Erythroblast (primary cell): ENCODE measurements around the gene PRKCE.

Experiments used
- DNase-seq, 2 experiments: peaks; one replicate each; lab custom pipeline; 2025; lab: John Stamatoyannopoulos, UW
- GATA1 ChIP-seq: IDR thresholded peaks from 2 replicates; pipeline ENCODE4 v1.6.1; 2011; ENCODE audit warnings: low read depth, mild to moderate bottlenecking, control low read depth, low read length, moderate library complexity
- POLR2A ChIP-seq: IDR thresholded peaks from 2 replicates; pipeline ENCODE4 v1.6.1; 2011; ENCODE audit warnings: mild to moderate bottlenecking, low read length

Gene PRKCE

GRCh38 chr2:46136481-46136880, 485.0 kb downstream of the PRKCE start:
- TF ChIP-seq GATA1, result no peak
- TF ChIP-seq POLR2A, result no peak
- no peak for DNase-seq

GRCh38 chr2:46136953-46137352, 485.5 kb downstream of the PRKCE start:
- no peak for TF ChIP-seq GATA1
- no peak for TF ChIP-seq POLR2A
- peak in 1 of 2 experiments; percentile 6 for DNase-seq

GRCh38 chr2:46142546-46143428, 491.3 kb downstream of the PRKCE start:
- no peak for DNase-seq
- TF ChIP-seq GATA1 (no peak), POLR2A (no peak)

GRCh38 chr2:46143429-46144132, 492.1 kb downstream of the PRKCE start:
- TF ChIP-seq GATA1 (no peak), POLR2A (no peak)
- no peak for DNase-seq

GRCh38 chr2:46144133-46144800, 492.8 kb downstream of the PRKCE start:
- TF ChIP-seq GATA1 (no peak), POLR2A (no peak)
- no peak for DNase-seq

GRCh38 chr2:46145017-46145416, 493.5 kb downstream of the PRKCE start:
- no peak for TF ChIP-seq POLR2A
- DNase-seq, result no peak

GRCh38 chr2:46145840-46146239, 494.4 kb downstream of the PRKCE start:
- no peak for DNase-seq
- no peak for TF ChIP-seq GATA1
- no peak for TF ChIP-seq POLR2A

- DNase-seq, result no peak
Measured at GRCh38 chr2:46146866-46147502, 495.5 kb downstream of the PRKCE start.

GRCh38 chr2:46147626-46148368, 496.3 kb downstream of the PRKCE start:
- DNase-seq, result no peak
- TF ChIP-seq POLR2A (no peak), GATA1 (no peak)

More at GRCh38 chr2:46146866-46147502, 495.5 kb downstream of the PRKCE start:
- no peak for TF ChIP-seq POLR2A
- no peak for TF ChIP-seq GATA1

GRCh38 chr2:46148369-46148736, 496.9 kb downstream of the PRKCE start:
- DNase-seq, result no peak
- TF ChIP-seq GATA1, result no peak

- TF ChIP-seq POLR2A (no peak), GATA1 (no peak)
- no peak for DNase-seq
Measured at GRCh38 chr2:46150445-46150955, 499.0 kb downstream of the PRKCE start.

- TF ChIP-seq POLR2A, result no peak
- DNase-seq, result no peak
Measured at GRCh38 chr2:46151577-46151976, 500.1 kb downstream of the PRKCE start.
